HepG2 (cell line): Measurements from ENCODE around the gene DGAT2L6. TPM values are rescaled to one million over a fixed set of nuclear protein-coding genes. Genes with fewer than 3 reads are reported as not detected.

ENCODE experiments used
- AKAP8 ChIP-seq: sonication (generic); formaldehyde crosslinking; IDR thresholded peaks from 2 replicates; pipeline ENCODE4 v1.5.1; 2020; ENCODE audit warnings: mild to moderate bottlenecking, missing genetic modification reagents
- ATF7-NPFF ChIP-seq: sonication (generic); formaldehyde crosslinking; IDR thresholded peaks from 2 replicates; pipeline ENCODE4 v1.8.1; 2023; ENCODE audit warnings: mild to moderate bottlenecking, low read depth, missing genetic modification reagents, moderate library complexity
- KLF6 ChIP-seq: IDR thresholded peaks from 2 replicates; pipeline ENCODE4 v1.8.0; 2016; ENCODE audit warnings: missing biosample characterization, missing genetic modification reagents
- KLF9 ChIP-seq: IDR thresholded peaks from 2 replicates; pipeline ENCODE4 v1.6.1; 2016; ENCODE audit warnings: low read depth
- MAZ ChIP-seq, 2 experiments: sonication (generic) in 1 of 2; formaldehyde crosslinking in 1 of 2; IDR thresholded peaks; 2 replicates each; pipeline versions ENCODE4 v1.5.0 to v1.6.1; 2012 to 2020; ENCODE audit warnings: low read depth in 2 of 2, mild to moderate bottlenecking in 2 of 2, borderline replicate concordance in 1 of 2, improper control_type of control experiment in 1 of 2, low read length in 1 of 2, missing genetic modification reagents in 1 of 2, moderate library complexity in 1 of 2
- SIN3B ChIP-seq: fragments of 150-350 bp; IDR thresholded peaks from 2 replicates; pipeline ENCODE4 v1.6.1; 2014; ENCODE audit warnings: low read length
- ZGPAT ChIP-seq: IDR thresholded peaks from 2 replicates; pipeline ENCODE4 v1.6.1; 2016; ENCODE audit warnings: mild to moderate bottlenecking
- ZNF281 ChIP-seq: sonication (generic); formaldehyde crosslinking; IDR thresholded peaks from 2 replicates; pipeline ENCODE4 v1.4.0; 2020; ENCODE audit warnings: missing genetic modification reagents, borderline replicate concordance
- ZNF317 ChIP-seq: sonication (generic); formaldehyde crosslinking; IDR thresholded peaks from 2 replicates; pipeline ENCODE4 v1.5.0; 2020; ENCODE audit warnings: mild to moderate bottlenecking, missing genetic modification reagents
- ZNF333 ChIP-seq: sonication (generic); formaldehyde crosslinking; IDR thresholded peaks from 2 replicates; pipeline ENCODE4 v1.4.0; 2020; ENCODE audit warnings: mild to moderate bottlenecking, missing genetic modification reagents, borderline replicate concordance
- ZNF343 ChIP-seq: sonication (generic); formaldehyde crosslinking; IDR thresholded peaks from 2 replicates; pipeline ENCODE4 v1.4.0; 2020; ENCODE audit warnings: mild to moderate bottlenecking, missing genetic modification reagents
- ZNF609 ChIP-seq: sonication (generic); formaldehyde crosslinking; IDR thresholded peaks from 2 replicates; pipeline ENCODE4 v1.4.0; 2020; ENCODE audit warnings: mild to moderate bottlenecking, missing genetic modification reagents, borderline replicate concordance
- ZNF75D ChIP-seq: sonication (generic); formaldehyde crosslinking; IDR thresholded peaks from 2 replicates; pipeline ENCODE4 v1.8.1; 2023; ENCODE audit warnings: missing genetic modification reagents, mild to moderate bottlenecking, borderline replicate concordance
- polyA plus RNA-seq, 8 experiments: library from polyadenylated mRNA; depleted of rRNA in 3 of 8; stranded (reverse) in 7 of 8; unstranded in 1 of 8; fragments of >200 nt; fragmentation: Illumina TruSeq in 4 of 8; extraction: Trizol in 4 of 8; gene quantifications; 2 replicates each; pipeline versions ENCODE4 v1.2.1 to v1.2.3, GENCODE V29; 2011 to 2016; ENCODE audit warnings: low read depth in 4 of 8, missing spikeins in 1 of 8, mixed read lengths in 1 of 8; ENCODE audit not compliant: insufficient read depth in 1 of 8
- total RNA-seq, 5 experiments: library from RNA; depleted of rRNA; stranded (reverse); fragments of >200 nt; fragmentation: Illumina TruSeq; extraction: Trizol; gene quantifications; 2 replicates each; pipeline ENCODE4 v1.2.3, GENCODE V29; 2016; ENCODE audit warnings: low read depth in 1 of 5
- TF ChIP-seq, protein P1 (sequence below): sonication (generic); formaldehyde crosslinking; IDR thresholded peaks from 2 replicates; pipeline ENCODE4 v1.5.0; 2020; ENCODE audit warnings: mild to moderate bottlenecking, missing genetic modification reagents, moderate library complexity
- TF ChIP-seq, protein P2 (sequence below): sonication (generic); formaldehyde crosslinking; IDR thresholded peaks from 2 replicates; pipeline ENCODE4 v1.9.0; 2022; ENCODE audit warnings: missing genetic modification reagents, mild to moderate bottlenecking, borderline replicate concordance

Gene DGAT2L6
- total and polyA plus RNA-seq, 2 of the 13 experiments (the other 11 are each of a cell fraction or from before 2014, with no cell fraction given), result not detected

- TF ChIP-seq, protein P1, sequence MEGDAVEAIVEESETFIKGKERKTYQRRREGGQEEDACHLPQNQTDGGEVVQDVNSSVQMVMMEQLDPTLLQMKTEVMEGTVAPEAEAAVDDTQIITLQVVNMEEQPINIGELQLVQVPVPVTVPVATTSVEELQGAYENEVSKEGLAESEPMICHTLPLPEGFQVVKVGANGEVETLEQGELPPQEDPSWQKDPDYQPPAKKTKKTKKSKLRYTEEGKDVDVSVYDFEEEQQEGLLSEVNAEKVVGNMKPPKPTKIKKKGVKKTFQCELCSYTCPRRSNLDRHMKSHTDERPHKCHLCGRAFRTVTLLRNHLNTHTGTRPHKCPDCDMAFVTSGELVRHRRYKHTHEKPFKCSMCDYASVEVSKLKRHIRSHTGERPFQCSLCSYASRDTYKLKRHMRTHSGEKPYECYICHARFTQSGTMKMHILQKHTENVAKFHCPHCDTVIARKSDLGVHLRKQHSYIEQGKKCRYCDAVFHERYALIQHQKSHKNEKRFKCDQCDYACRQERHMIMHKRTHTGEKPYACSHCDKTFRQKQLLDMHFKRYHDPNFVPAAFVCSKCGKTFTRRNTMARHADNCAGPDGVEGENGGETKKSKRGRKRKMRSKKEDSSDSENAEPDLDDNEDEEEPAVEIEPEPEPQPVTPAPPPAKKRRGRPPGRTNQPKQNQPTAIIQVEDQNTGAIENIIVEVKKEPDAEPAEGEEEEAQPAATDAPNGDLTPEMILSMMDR (CRISPR knock-in tag), result peak; percentile 80
- TF ChIP-seq ZNF317, result no peak
- TF ChIP-seq, protein P2, sequence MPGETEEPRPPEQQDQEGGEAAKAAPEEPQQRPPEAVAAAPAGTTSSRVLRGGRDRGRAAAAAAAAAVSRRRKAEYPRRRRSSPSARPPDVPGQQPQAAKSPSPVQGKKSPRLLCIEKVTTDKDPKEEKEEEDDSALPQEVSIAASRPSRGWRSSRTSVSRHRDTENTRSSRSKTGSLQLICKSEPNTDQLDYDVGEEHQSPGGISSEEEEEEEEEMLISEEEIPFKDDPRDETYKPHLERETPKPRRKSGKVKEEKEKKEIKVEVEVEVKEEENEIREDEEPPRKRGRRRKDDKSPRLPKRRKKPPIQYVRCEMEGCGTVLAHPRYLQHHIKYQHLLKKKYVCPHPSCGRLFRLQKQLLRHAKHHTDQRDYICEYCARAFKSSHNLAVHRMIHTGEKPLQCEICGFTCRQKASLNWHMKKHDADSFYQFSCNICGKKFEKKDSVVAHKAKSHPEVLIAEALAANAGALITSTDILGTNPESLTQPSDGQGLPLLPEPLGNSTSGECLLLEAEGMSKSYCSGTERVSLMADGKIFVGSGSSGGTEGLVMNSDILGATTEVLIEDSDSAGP (CRISPR knock-in tag), result peak; percentile 29; the same call in 1 of the 2 replicates
- TF ChIP-seq ZNF343 (CRISPR knock-in tag), result no peak
- TF ChIP-seq KLF6 (CRISPR knock-in tag), result no peak
- no peak for TF ChIP-seq AKAP8 (CRISPR knock-in tag)
- no peak for TF ChIP-seq ATF7-NPFF (CRISPR knock-in tag)
- no peak for TF ChIP-seq ZNF75D (CRISPR knock-in tag)
- TF ChIP-seq SIN3B, result 0 out of 2 replicates have a peak, but pooled peaks have one; percentile 38
- TF ChIP-seq ZNF333 (CRISPR knock-in tag), result no peak
- no peak for TF ChIP-seq ZGPAT (CRISPR knock-in tag)
- no peak for TF ChIP-seq ZNF609
- TF ChIP-seq ZNF281 (CRISPR knock-in tag), result no peak
- TF ChIP-seq KLF9 (CRISPR knock-in tag), result no peak
- TF ChIP-seq MAZ (IDR thresholded peaks at IDR 0.05; ENCODE audit: borderline replicate concordance, low read depth, low read length), result no peak
- no peak for TF ChIP-seq MAZ (CRISPR knock-in tag; IDR thresholded peaks at IDR 0.05; ENCODE audit: low read depth)
Observed at GRCh38 chrX:70133303-70134115, 43.8 kb upstream of the DGAT2L6 start, which contains the start of gene IGBP1 (continued).
